Colon (tissue), 2 donors: ENCODE measurements around the gene MAPK9.

Experiments
- FAIRE-seq: peaks from 2 replicates; lab custom pipeline; 2012; peaks lifted over from hg19 to GRCh38; lab: Jason Lieb, UNC
- donor health status: control.
- donor health status: control.

The MAPK9 gene

DNA sequence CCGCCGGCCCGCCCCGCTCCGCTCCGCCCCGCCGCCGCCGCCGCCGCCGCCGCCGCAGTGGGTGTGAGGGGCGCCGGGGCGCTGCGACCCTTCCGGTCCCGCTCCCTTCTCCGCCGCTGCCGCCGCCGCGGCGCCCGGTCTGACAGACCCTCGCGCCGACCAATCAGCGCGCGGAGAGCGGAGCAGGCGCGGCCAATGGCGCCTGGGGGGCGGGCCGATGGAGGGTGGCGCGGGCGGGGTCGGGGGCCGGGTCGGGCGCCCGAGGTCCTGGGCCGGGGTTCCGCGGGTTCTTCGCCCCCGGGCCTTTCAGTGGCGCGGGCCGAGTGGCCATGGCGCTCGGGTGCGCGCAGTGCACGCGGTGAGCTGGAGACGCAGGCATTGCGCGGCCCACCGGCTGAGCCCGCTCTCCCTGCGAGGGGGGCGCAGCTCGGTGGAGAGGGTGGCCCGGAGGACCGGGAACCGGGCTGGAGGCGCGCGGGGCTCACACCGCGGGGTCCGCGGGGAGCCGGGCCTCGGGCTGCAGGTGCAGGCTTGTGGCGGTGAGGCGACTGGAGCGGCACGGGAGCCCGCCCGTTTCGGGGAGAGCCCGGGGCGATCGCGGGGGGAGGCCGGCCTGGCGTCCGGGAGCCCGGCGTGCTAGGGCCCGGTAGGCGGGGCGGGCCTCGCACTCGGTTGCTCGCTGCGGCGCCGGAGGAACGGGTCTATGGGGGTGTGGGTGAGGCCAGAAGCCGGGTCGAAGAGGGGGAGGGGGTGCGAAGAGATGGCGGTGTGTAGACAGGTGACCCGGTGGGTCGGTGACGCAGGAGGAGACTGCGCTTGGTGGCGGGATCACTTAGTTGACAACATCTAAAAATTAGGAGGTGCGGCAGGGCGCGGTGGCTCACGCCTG lies at the start of gene MAPK9:
Gene MAPK9 (minus strand): TSS at position 141 of the 889 bp plus-strand sequence. CDS start 11,522 bp downstream, outside the sequence.
- no peak for FAIRE-seq

DNA sequence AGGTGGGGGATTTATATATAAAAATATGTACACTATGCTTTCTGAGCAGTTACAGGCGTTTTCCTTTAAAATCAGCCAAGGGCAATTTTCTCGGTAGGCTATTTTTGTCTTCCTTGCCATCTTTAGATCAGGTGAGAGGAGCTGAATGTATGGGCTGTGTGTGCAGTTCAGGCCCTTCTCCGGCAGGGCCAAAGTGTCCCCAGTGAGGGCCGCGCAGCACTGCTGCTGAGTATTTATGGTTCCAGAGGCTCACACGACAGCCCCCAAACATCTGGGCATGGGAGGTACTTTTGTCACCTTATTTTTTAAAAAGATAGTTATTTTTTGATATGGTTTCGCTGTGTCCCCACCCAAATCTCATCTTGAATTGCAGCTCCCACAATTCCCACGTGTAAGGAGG lies 49.7 kb upstream of the MAPK9 start:
- FAIRE-seq: no peak

DNA sequence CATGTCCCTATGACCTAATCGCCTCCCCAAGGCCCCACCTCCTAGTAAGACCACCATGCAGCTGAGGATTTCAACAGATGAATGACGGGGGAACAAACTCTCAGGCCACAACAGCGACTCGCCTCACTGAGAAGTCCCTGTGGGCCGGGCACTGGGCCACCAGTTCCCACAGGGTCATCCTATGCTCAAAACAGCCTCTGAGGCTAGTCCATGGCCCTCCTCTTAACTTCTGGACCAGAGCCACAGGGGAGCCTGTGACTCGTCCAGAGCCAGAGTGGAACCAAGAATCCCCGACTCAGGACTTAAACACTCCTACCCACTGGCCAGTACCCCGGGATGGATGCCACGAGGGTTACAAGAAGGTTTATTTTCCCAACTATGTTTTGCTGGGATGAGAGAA lies 49.0 kb upstream of the MAPK9 start:
- no peak for FAIRE-seq

DNA sequence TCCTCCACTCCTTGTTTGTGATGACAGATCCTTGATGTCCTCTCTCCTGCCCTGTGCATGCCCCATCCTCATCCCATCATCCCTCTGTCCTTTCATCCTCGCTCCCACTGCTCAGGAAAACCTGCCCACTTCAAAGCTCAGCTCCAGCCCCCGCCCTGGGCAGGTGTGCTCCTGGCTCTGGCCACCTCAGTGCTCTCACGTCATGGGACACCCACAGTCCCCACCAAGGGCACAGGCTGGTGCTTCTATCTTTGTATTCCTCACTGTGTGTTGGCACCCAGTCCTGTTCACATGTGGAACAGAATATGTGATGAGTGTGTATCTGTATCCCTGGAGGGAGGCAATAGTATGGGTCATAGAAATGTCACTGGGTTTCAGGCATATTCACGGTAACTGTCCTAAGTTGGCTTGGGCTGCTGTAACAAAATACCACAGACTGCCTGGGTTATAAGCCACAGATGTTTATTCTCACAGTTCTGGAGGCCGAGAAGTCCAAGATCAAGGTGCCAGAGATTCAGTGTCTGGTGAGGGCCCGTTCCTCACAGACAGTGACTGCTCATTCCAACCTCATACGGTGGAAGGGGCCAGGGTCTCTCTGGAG lies 47.8 kb upstream of the MAPK9 start:
- FAIRE-seq: no peak

DNA sequence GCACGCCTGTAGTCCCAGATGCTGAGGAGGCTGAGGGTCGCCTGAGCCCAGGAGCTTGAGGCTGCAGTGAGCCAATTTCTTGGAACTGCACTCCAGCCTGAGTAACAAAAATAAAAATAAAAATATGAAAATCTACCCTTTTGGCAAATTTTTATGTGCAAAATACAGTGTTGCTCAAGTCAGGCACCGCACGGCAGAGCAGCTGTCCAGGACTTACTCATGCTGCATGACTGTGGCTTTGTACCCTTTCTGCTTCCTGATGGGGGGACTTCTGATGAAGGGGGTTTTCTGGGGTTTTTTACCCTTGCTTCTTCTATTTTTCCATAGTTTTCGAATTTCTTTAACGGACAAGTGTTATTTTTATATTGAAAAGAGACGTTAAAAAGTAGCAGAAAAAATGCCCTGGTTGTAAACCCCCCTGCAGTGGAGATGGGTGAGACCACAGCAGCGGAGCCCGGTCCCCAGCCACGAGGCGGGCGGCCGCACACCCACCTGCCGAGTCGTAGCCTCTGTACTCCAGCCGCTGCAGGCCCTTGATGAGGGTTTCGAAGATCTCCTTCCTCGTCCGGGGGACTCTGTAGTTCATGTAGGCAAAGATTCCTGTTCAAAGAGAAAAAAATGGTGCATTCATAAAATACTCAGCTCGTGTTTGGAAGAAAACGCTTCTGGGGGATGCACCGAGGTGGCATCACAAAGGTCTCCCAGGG lies 46.3 kb upstream of the MAPK9 start:
- FAIRE-seq: no peak

DNA sequence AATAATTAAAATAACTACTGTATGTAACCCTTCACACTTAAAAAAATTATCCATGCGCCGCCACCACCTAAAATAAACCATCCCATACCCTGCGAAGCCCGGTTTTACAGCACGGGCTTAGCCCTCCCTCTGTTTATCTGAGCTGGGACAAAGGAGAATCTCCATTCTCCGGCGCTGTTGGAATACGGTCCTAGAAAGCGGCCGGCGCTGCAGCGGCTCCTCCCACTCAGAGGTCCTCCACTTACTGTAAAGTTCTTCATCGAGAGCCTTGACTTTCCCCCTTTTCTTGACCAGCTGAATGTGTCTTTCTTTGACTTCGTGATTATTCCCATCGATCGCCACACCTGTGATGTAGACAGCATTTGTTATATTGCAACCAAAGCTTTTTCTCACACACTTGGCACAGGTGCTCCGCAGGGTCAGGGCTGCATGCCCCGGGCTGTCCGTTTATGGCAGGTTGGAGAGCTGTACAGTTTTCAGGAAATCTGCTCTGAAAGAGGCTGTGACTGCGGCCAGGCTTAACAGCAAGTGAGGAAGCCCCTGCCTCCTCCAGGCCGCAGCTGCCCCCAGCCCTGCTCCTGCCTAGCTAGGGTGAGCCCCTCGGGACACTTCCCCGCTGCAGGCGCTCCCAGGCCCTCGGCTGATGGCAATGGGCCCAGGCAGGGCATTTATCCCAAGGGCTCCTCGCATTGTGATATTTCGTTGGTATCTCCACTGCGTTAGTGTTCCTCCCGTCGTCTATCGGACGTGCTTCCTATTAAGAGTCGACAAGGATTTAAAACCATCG lies 44.5 kb upstream of the MAPK9 start:
- FAIRE-seq: no peak

DNA sequence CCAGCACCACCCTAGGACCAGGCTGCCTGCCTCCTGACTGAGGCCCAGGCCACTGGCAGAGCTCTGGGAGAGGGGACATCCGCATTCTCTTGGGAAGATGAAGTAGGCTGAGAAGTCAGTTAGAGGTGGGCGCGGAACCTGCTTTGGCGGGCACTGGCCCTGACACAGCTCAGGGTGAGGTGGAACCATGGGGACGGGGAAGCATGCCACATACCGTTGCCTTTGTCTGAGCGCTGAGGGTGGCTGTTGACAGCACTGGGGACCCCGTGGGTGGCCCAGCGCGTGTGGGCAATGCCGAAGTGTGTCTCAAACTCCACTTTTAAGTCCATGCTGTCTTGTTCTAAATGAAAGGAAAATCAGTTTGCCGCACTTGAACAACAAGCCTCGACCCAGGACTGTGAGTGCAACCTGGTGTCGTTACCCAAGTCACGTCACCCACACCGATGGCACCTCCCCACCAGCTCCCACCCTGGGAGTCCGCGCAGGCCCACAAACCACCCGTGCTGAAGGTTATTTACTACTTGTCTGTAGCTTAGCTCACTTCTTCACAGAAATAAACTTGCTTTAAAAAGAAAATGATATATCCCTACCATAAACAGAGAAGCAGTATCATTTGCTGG lies 43.8 kb upstream of the MAPK9 start:
- FAIRE-seq: no peak

DNA sequence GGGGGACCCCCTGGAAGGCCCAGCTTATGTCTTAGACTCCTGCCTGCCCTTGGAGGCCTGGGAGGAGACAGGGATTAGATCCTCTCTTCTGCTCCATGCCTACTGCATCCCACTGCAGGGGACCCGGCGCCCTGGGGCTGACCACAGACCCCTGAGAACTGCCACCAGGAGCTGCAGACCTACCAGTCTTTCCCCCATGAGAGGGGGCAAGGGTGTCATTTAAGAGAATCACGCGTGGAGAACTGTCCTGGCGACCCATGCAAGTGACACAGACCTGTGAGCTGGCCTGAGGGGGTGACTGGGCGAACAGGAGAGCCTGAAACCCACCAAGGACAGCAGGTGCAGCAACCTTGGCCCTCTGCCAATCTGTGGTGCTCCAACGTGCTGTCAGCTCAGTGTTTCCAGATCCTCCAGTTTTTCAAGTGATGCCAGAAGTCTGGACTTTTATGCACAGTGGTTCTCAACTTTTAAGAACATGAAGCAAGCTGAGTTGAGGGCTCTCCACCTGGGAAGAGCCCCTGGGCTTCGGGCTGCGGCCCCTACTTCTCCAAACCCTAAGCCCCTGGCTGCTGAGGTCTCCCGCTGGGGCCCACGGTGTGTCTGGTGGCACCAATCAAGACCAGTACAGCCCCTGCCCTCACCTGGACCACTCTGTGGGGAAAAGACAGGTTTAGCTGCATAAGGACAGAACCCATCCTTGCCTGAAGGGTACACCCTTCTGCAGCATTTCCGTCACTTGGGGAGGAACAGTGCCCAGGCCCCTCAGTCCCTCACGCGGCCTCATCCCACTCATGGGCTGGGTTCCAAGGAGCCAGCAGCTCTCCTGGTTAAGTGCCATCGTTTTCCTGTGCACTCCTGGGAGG lies 43.1 kb upstream of the MAPK9 start:
- no peak for FAIRE-seq

DNA sequence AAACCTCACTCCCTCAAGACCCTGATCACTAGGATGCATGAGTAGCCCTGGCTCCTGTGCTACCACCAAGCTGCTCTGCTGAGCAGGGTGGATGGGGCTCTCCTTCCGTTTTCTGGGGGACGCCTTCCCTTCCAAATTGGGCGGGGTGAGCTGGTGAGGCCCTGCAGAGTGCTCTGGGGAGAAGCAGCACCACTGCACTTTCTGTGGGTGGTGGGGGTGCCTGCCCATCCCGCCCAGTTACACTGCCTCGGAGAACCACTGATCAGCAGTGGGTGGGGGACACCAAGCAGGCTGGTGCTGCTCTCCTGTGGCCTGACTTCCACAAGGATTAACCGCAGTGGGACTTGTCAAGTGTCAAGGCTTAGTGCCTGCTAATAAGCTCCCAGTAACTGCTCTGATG lies 42.3 kb upstream of the MAPK9 start:
- no peak for FAIRE-seq

DNA sequence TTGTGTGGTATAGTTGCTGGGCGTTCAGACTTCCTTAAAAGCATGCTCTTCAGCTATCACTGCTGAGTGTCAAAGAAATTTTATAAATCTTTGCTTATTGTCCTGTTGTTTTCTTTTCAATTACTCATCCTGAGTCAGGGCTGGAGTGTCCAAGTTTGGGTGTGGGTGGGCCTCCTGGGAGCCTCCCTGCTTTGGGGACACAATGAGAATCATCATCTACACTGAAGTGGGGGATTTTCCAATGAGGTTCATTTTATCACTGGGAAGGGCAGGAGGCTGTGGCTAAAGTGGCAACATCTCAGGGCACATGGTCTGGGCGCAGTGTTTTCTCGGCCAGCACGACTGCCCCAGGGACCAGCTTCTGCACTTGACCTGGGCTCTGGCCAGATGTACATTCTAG lies 41.8 kb upstream of the MAPK9 start:
- no peak for FAIRE-seq

DNA sequence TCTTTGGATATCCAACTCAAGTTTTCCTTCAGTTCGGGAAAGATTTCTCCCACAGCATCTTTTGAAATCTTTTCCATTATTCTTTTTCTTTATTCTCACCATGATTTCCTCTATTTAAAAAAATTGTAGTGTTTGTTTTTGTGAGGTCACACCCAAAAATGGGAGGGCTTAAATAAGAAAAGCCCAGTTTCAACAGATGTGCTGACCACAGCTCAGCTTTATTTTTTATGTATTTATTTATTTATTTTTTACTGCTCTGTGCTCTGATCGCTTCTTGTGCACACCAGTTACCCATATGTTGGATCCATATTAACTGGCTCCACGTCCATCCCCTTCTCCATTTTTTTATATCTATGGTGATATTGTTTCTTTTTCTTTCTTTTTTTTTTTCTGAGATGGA lies 41.0 kb upstream of the MAPK9 start:
- FAIRE-seq: no peak

DNA sequence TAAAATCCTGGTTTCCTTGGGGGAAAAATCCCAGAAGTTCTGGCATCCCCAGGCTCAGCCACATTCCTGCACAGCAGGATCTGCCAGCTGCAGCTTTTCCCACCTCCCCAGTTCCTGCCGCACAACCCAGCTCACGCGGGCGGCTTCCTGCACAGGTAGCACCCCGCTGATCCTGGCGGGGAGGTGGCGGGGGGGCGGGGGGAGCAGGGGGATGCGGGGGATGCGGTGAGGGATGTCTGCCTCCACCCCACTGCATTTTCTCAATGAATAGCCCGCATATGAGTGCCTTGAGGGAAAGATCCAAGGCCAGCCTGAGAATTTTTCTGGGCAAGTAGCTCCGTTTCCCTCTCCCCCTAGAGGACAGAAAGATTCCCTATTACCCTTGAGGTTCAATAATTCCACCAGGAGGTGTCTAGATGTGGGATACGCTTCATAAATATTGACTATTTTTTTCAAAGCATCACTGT lies 40.2 kb upstream of the MAPK9 start:
- no peak for FAIRE-seq

DNA sequence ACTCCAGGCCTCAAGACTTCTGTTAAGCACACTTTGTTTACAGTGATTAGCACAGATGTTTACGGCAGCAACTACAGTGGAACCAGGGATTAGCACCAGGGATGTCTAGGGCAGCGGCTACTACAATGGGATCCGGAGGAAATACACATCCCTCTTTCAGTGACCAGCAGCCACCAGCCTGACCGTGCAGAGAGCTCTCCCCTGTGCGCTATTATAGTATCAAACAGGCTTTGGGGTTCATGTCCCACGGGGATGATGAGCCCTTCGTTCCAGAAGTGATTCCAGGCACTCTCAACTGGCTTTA lies 39.7 kb upstream of the MAPK9 start:
- no peak for FAIRE-seq

DNA sequence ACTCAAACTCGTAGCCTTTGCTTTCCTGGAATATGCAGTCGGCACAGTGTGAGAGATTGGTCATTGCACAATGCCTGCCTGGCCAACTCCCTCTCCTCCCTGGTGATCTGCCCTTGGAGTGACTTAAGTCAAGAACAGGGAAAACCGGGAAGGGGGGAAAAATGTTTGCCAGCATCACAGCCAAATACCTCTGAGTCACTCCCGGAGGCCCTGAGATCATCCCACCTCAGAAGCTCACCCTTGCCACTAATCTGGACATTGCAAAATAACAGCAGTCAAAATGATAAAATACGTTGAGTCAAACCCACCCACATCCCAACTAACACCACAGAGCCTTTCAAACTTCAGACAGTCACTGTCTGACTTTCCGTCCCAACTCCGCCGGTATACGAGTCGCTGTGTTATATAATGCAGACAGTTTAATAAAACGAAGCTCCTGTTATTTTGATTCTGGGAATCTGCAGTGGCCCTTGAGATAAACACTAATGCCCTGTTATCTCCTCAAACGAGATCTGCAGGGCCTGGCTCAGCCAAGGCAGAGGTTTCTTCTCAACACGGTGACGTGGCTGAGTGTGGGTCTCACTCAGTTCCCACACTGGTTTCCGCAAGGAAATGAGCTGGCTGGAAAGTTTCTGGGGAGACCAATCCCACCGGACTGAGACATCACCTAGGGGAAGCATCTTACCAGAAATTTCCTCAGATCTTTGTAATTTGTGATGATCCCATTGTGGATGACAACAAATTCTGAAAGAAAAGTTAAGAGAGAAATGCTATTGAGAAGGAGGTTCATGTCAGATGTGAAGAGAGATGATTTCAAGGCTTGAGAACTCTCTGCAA lies 39.1 kb upstream of the MAPK9 start:
- FAIRE-seq: no peak

DNA sequence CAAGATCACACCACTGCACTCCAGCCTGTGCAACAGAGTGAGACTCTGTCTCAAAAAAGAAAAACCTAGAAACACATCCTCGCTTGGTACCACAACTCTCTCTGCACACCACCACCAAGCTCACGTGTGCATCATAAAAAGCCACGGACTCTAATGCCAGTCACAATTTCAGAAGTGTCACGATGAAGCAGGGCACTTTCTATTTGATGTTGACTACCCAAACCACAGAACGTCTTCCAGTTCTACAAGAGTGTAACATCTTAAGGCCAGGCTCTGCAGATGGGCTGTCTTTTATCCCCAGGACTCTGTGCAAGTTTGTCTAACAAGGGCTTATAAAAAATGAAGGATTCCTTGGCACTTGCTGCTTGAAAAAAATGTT lies 38.4 kb upstream of the MAPK9 start:
- no peak for FAIRE-seq

DNA sequence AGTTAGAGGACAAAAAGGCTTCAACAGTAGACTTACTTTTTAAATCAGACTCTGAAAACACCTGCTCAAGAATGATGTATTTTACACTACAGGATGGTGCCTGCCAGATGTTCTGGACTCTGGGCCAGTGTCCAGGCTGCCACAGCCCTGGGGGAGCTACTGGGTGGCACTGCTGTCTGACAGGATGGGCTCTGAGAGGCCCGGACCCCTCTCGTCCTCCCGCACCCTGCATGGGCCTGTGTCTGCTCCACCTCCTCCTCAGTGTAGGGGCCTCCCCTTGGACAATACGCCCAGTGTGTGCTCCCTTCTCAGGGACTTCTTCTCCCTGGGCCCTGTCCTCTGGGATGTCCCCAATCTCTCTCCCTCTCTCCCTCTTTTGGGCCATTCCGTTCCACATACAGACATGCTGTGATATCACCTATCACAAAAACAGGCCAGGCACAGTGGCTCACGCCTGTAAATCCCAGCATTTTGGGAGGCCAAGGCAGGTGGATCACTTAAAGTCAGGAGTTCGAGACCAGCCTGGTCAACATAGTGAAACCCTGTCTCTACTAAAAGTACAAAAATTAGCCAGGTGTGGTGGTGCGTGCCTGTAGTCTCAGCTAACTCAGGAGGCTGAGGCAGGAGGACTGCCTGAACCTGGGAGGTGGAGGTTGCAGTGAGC lies 37.9 kb upstream of the MAPK9 start:
- FAIRE-seq: no peak

DNA sequence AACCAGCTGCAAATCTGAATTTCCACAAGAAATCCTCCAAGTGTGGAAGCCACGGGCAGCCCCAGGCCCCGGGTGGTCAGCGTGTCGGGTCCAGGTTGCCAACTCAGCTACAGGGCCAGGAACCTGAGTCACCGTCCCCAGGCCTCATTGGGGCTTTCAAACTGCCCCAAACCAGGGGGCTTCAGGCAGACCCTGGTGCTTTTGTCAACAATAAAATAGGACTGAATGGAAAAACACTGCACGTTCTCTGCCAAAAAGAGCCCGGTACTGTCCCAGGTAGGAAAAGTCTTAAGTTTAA lies 37.2 kb upstream of the MAPK9 start:
- no peak for FAIRE-seq

DNA sequence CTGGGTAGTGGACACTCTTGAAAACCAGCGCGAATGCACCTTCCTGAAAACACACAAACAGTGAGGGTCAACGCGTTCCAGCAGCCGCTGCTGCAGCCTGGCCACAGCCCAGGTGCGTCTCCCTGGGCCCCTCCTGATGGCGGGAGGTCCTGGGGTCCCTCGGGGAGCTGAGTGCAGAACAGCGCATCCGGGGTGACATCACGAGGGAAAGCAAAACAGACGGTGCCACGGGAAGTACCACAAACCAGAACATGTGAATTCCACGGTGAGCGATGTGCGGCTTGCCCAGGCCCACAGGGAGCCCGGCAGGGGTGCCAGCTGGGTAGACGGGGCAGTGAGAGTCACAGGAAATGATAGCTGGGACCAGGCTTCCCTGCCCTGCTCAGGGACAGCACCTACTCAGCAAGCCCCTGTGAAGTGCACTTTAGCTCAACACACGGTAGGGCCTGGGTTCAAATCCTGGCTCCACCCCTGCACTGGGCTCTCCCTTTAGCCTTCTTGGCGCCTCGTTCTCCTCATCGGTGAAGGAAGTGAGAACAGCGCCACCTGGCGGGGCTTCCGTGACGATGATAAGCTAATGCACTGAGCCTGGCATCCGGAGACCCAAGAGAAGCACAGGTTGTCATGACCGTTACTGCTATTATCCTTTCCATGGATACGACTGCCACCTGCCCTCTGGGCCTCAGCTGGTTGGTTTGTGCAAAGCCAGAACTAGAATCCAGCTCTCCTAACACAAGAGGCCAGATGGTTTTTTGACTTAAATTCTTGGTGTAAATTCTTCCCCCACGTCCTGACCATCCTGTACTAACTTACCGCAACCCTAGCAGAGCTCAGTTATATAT lies 36.6 kb upstream of the MAPK9 start:
- no peak for FAIRE-seq
